Measurements from ENCODE around the gene RNASE13. TPM values are rescaled to one million over a fixed set of nuclear protein-coding genes. Genes with fewer than 3 reads are reported as not detected.

The RNASE13 gene
- total RNA-seq, 1 donor from 2014 or later = not detected

DNA sequence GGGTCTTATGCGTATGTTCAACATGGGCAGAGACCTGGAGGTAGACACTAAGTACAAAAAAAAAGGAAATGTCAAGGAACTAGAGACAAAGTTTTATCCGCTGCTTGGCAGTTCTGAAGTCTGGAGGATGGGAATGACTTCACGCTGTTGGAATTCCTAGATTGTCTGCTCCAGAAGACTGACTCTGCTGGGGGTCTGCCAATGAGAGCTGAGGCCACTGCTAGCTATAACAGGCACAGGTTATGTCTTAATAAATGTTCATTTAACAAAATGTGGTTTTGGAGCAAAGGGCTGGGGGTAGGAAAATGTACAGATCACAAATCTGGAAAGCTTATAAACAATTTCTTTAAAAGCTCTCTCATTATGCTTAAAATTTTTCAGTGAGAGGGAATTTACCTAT lies 28.9 kb upstream of the RNASE13 start:
- no peak for DNase-seq

DNA sequence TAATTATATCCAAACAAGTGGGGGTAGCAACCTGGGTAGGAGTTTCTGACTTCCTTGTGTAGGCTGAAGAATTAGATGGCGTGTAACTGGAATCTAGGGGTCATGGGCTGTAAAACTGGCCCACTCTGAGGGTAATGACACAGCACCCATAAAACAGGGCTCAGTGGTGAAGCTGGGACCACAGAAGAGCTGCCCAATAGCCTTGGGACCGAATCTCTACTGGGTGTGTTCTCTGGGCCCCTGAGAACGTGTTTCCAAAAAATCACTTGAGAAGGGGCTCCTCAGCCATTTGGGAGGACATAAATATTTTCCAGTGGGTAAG lies 26.7 kb upstream of the RNASE13 start:
- DNase-seq = no peak

DNA sequence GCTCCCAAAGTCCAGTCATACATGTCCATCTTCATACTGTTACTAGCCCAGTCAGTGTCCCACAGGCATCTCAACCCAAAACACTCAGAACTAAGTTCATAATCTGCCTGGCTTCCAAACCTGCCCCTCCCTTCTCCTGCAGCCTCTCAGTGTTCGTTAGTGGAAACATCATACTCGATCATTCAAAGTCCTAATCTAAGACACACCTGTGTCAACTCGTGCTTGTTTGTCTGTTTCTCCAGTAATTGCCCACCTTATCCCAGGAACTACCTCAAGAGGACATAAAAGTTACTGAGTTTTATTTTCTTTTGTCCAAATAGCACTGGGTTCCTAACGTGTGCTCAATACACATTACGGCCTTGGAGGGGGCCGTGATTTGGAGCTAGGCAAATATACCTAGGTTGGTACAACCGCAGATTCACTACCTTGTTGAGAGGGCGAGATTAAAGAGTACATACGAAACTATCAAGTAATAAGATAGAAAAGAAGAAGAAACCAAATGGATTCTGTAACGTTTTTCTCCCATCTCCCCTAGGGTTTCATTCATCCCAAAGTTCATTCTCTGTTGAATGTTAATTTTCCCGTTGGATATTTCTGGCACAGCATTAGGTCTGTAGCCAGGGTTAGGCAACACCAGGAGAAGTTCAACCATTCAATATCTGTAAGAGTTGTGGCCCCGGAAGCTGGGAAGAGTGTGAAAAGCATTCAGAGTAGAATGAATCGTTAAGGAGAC lies 26.2 kb upstream of the RNASE13 start:
- no peak for DNase-seq

DNA sequence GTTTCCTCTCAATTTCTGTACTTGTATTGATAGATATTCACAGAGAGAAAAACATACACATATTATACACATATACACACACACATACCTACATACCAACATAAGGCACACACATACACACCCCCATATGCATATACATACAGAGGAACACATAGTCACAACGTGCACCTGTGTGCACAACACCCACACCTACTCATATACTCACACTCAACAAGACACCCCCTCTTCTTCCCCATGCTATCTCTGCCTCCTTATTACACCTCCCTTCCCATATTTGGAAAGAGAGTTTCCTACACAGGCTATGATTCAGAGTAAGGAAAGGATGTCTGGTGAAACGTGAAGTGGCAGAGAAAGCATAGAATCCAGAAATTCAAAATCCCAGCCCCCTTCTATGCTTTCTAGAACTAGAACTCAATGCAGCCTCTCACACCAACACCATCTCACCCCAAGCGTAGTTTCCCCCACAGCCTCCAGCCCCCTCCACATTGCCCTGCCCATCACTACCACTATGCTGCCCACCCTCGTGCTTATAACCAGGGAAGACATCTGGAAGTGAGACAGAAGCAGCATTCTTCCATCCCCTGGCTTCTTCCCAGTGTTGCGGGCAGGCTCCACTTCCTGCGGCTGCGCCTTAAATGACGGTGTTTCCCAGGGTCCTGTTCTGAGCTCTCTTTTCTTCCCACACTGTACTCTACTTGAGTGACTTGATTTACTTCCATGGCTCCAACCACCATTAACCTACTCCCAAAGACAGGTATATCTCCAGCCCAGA lies 25.4 kb upstream of the RNASE13 start:
- DNase-seq = no peak

DNA sequence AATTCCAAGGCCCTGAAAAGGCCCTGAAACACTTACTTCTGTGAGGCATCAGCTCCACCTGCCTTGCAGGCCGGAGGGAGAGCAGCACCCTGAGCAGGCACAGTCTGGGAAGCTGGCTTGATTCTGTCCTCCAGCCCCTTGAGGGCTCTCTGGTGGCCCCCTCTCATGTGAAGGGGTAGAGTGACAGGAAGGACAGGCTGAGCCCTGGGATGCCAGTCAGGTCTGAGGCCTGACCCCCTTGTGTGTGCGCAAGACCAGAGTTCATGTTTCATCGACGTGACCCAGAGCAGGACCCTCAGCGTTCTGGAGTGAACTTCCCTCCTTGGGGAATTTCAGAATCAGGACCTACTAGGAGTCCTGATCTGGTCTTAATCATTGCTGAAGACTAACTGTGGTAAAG lies 24.3 kb upstream of the RNASE13 start:
- no peak for DNase-seq

DNA sequence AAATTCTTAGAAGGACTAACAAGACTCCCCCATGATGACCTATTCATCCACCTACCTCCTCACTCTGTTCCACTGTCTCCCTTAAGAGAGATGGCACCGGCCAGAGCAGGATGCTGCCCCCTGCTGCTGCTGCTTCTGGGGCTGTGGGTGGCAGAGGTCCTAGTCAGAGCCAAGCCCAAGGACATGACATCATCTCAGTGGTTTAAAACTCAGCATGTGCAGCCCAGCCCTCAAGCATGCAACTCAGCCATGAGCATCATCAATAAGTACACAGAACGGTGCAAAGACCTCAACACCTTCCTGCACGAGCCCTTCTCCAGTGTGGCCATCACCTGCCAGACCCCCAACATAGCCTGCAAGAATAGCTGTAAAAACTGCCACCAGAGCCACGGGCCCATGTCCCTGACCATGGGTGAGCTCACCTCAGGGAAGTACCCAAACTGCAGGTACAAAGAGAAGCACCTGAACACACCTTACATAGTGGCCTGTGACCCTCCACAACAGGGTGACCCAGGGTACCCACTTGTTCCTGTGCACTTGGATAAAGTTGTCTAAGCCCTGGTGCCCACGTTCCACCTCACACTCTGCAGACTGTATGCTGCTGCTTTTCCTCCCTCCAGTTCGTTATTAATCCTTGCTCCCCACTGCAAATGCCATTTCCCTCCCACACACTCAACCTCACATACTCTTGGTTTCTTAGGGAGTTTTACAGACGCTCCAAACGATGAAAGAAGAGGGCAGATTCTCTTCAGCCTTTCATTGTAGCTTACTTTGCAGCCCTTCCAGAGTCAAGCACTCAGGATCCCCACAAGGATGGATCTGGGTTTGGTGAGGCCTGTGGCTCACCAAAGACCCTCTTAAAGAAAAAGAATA lies 23.4 kb upstream of the RNASE13 start, which contains the start of gene RNASE8:
Gene RNASE8, plus strand, starts transcription at position 20 of the 873 bp plus-strand sequence. Its CDS starts 71 bp downstream, at position 91.
- DNase-seq = no peak

DNA sequence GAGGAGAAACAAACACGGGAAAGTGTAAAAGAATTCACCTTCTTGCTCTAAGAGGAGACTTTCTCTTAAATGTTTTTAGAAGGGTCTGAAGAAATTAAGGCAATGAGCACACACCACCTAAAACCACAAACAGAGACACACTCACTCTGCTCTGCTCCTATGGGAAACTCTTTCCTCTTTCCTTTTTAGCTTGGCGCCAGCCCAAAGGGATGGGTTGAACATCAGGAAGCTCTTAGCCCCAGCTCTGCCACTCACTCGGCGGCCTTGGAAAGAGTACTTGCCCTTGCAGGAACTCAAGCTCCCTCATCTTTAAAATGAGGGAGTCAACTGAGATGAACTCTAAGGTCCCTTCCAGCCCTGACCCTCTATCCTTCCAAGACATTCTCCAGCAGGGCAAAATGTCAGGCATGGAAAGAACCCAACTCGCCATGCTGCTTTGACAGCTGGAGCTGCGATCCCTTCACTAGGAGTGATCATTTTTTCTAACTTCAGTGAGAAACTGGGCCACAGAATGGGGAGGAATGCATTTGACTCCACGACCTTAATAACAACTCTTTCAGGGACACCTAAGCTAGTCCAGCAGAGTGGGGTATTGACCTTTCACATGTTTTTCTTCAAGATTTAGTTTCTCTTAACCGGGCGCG lies 22.0 kb upstream of the RNASE13 start:
- DNase-seq = no peak

DNA sequence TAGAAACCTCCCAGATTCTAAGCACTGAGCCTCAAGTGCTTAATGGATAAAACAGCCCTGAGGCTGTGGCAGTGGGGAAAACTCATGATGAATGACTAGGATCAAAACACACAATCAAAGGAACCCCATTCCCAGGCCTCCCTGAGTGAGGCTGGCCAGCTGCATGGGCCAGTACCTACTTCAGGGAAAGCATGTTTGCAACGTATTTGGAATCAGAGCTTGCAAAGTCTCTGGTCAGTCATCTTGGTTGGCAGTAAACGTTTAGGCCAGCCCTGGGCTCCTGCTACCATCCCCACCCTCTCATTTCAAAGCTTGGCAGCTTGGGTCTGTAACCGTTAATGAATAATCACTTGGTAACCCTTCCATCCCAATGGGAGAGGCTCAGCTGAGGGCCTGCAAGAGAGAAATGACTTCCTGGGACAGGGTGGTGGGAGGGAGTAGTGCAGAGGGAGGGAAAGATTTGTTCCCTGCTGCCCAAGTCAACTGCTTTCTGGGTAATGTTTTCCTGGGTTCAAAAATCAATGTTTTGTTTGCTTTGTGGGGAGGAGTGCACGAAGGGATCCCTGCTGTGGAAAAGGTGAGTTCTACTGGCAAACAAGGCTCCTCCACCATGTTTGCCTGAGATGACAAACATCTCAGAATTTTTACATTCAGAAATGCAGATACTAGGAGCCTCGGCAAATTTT lies 21.0 kb upstream of the RNASE13 start:
- no peak for DNase-seq

DNA sequence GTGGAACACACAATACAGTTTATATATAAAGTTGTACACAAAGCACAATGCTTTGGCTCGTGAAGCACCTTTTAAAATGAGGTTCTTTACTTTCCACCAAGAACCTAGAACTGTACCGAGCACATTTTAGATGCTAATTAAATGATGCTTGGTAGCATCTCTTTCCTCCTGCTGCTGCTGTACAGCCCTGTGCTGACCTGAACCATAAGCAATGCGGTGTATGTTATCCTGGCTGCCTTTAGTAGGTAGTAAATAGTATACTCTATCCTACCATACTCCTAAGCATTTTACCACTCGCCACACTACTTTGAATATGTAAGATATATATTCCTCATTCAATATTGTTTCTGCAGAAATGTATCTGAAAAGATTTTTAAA lies 20.1 kb upstream of the RNASE13 start:
- DNase-seq = no peak

DNA sequence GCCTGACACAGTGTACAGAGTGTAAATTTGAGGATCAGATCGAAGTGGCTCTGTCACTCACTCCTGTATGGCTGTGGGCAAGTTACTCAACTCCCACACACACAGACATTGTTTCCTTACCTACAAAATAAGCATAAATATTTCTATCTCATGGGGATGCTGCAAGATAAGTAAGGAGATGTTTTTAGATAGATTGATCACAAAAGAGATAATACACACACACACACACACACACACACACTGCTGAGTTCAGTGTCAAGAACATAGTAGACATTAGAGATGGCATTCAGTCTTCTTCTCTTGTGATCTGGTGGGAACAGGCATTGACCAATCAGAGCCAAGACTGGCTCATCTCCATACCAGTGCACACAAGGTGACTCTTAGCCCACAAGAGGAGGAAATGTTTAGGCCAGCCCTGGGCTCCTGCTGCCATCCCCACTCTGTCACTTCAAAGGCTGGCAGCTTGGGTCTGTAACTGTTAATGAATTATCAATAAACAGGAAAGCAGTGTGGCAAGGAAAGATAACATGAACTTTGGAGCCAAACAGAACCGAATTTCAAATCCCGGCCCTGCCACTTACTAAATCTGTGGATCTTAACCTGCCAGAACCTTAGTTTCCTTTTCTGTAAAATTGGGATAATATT lies 19.6 kb upstream of the RNASE13 start:
- no peak for DNase-seq

DNA sequence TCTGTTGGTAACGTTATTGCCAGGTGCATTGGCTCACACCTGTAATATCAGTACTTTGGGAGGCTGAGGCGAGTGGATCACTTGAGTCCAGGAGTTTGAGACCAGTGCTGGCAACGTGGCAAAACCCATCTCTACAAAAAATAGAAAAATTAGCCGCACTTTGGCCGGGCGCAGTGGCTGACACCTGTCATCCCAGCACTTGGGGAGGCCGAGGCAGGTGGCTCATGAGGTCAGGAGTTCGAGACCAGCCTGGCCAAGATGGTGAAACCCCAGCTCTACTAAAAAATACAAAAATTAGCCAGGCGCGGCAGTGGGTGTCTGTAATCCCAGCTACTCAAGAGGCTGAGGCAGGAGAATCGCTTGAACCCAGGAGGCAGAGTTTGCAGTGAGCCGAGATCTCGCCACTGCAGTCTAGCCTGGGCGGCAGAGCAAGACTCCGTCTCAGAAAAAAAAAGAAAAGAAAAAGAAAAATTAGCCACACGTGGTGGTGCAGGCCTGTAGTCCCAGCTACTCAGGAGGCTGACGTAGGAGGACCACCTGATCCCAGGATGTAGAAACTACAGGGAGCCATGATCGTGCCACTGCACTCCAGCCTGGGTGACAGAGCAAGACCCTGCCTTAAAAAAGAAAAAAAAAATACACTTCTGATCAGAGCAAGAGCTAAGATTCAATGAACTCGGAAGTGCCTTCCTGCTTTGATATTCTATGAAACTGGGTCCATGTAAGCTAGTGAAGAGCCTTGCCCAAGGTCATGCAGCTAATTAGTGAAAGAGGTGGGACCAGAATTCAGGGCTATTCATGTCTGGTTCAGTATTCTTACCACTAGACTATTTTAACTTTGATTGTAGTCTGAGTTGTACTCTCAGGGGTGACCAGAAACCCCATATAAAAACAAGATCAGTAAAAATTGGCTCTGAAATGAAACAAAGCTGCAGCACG lies 18.8 kb upstream of the RNASE13 start:
- DNase-seq = no peak

DNA sequence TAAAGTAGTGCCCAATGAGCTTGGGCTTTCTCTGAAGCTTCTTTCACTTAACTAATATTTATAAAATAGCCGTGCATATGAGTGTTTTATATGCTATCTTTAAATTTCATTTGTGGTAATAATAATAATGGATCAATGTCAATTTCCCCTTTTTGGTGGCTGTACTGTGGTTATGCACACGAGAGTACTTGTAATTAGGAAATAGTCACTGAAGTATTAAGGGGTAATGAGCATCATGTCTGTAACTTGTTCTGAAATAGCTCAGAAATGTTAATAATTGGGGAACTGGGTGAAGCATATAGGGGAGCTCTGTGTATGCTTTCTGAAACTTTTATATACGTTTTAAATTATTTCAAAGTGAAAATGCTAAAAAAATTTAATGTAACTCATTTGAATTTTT lies 16.0 kb upstream of the RNASE13 start:
- no peak for DNase-seq

DNA sequence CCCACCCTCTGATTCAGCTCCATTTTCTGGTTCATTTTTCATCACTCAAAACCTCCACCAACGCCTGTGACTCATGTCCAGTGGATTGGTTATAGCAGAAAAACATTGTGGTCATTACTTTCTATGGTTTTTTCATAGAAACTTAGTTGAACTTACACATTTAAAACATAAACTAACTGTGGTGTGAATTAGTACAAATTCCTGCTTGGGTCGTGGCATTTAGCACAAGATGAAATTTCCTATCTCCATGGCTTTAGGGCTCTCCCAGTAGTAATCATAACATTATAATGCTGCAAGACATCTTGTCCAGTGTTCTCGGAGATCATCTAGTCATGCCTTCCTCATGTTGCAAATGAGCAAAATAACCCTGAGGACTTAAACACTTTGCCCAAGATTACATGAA lies 14.7 kb upstream of the RNASE13 start:
- no peak for DNase-seq

DNA sequence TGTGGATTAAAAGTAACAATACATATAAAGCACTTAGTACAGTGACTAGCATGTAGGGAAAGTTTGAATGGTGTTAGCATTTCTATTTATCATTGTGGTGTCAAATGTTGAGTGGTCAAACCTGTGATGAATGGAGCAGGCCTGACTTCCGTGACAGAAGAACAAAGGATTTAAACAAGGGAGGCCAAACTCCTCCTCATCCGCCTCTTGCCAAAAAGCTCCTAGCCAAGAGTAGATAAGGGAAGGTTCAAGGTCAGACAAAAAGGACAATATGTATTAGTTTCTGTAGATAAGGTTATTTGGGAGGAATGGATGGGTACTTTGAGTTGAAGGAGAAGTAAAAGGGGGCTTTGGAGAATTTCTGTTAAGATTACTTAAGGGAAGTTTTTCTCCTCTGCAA lies 14.0 kb upstream of the RNASE13 start:
- no peak for DNase-seq

DNA sequence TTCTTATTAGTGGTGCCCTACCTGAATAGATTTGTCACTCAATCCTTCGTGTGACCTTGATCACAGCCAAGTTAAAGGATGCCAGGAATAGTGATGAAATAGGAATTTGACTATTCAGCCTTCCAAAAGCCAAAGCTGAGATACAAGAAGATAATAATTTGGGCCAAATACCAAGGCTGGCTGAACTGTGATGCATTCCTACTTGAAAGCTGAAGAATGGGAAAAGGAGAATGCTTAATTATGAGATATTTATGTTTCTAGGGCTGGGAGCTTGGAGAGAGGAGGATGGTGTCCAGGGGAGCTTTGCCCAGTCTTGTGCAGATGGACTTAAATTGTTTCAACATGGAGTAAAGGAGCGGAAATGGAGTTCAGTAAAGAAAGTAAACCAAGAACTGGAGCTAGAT lies 12.8 kb upstream of the RNASE13 start:
- DNase-seq = no peak

DNA sequence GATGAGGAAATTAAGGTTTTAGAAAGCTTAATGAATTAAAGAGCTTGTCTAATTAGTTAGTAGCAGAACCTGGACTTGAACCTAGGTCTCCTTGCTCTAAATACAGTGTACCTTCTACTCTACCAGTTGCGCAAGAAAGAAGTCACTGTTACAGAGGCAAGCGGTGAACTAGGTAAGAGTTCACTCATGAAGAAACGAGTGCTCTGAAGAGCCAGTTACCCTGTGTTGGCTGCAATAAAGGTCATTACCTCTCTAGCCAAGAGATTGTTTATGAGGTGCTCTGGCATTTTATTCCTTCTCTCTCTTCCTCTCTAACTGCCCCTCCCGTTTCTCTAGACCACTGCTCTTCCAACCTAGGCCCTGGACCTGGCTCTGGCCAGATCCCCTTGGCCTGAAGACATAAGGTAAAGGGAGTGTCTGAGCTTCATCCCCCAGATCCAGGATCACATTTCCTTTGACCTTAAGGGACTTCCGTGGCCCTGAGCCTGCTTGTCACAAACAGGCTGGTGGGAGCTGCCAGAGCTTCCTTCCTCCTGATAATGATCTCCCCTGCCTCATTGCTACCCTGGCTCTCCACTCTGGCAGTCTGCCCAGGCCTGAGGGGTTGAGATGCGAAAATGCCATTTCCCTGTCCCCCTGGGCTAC lies 9.5 kb upstream of the RNASE13 start:
- DNase-seq = no peak

DNA sequence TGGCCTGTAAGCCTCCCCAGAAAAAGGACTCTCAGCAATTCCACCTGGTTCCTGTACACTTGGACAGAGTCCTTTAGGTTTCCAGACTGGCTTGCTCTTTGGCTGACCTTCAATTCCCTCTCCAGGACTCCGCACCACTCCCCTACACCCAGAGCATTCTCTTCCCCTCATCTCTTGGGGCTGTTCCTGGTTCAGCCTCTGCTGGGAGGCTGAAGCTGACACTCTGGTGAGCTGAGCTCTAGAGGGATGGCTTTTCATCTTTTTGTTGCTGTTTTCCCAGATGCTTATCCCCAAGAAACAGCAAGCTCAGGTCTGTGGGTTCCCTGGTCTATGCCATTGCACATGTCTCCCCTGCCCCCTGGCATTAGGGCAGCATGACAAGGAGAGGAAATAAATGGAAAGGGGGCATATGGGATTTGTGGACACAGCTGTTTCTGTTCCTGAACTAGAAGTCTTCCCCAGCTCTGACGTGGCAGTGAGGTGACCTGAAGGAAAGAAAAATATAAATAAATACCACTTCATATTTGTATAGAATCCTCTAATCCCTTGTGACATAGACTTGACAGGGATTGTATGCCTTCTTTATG lies 8.9 kb upstream of the RNASE13 start:
- DNase-seq = no peak

DNA sequence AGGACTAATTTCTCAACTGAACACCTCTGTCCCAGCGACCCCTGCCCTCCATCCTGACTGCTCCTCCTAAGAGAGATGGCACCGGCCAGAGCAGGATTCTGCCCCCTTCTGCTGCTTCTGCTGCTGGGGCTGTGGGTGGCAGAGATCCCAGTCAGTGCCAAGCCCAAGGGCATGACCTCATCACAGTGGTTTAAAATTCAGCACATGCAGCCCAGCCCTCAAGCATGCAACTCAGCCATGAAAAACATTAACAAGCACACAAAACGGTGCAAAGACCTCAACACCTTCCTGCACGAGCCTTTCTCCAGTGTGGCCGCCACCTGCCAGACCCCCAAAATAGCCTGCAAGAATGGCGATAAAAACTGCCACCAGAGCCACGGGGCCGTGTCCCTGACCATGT lies 8.3 kb upstream of the RNASE13 start:
- no peak for DNase-seq

DNA sequence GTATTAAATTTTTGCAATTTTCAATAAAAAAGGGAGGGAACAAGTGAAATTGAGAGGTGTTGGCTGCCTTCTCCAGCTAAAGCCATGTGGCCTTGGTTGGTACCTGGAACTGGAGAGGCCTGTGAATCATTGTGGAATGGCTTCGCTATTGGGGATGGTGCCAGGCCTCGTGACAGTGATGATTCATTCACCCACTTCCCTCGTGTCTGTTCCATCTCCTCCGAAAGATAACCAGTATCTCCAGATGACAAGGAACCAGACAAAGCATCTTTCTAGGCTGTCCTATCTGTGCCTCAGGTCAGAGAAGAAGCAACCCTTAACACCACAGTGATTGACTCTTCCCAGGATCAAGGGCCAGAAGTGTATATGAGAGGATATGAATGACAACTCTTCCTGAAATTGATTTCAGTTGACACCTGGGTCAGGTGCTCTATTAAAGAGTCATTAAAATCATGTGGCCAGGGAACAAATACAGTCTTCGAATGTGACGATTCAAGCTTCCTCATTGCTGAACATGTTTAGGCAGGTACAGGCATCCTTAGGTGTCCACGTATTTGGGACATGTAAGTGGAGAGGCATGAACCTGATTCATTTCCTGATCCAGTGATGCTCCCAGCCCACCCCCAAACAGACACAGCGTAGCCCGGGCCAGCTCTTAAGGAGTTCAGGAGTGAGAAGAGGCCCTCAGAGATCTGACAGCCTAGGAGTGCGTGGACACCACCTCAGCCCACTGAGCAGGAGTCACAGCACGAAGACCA lies 7.2 kb upstream of the RNASE13 start, which contains the start of gene RNASE7:
Gene RNASE7, plus strand, starts transcription at position 687 of the 758 bp plus-strand sequence. CDS start 631 bp downstream, outside the sequence.
- DNase-seq = no peak

All from dermis blood vessel endothelial cell (primary cell).